ENCODE results near the gene S100A3. TPM values are rescaled to one million over a fixed set of nuclear protein-coding genes. Genes with fewer than 3 reads are reported as not detected.
A peak's percentile ranks its signal among the peaks of the same experiment; 100 is the strongest.

The S100A3 gene
- total and polyA plus RNA-seq, 4 donors = 3.0 to 8.0 (median 6.0) TPM

- no peaks in the 10 kb centered on the region for H3K36me3 ChIP-seq (ENCODE audit: control insufficient read depth in 4 of 4, insufficient read depth in 4 of 4, low read length in 4 of 4)
- H3K4me3 ChIP-seq = no peak overlapping the region
- TF ChIP-seq CTCF (IDR thresholded peaks at IDR 0.05; ENCODE audit: control extremely low read depth, extremely low read depth) = no peak
- WGBS, 2 donors = 86 to 88% methylated on average over 8 of the region's 8 CpGs
- no peak for DNase-seq
- no peaks in the 10 kb centered on the region for H3K9me3 ChIP-seq (ENCODE audit: control insufficient read depth in 4 of 4, insufficient read depth in 3 of 4, low read length in 3 of 4)
- no peak overlapping the region for H3K9ac ChIP-seq (ENCODE audit: insufficient read depth in 1 of 2, low read length in 2 of 2)
- ATAC-seq (ENCODE audit: insufficient read depth, low FRiP score) = no peak
- H3K4me1 ChIP-seq (ENCODE audit: control insufficient read depth in 5 of 5, insufficient read depth in 5 of 5, low read length in 5 of 5) = peaks cover 0 to 45% (median 0%) of the 10 kb centered on the region in 5 donors
- no peak overlapping the region for H3K27ac ChIP-seq (ENCODE audit: low read depth in 1 of 2, low read length in 1 of 2)
- H3K27me3 ChIP-seq (ENCODE audit: control insufficient read depth in 3 of 3, insufficient read depth in 3 of 3, low read length in 2 of 3) = no peaks in the 10 kb centered on the region
Observed at GRCh38 chr1:153552335-153552734, 3.3 kb upstream of the S100A3 start.

GRCh38 chr1:153550827-153551500, 1.9 kb upstream of the S100A3 start:
- no peak overlapping the region for H3K9ac ChIP-seq (ENCODE audit: insufficient read depth in 1 of 2, low read length in 2 of 2)
- TF ChIP-seq CTCF (IDR thresholded peaks at IDR 0.05; ENCODE audit: control extremely low read depth, extremely low read depth) = no peak
- peak overlapping the region in 1 of 2 donors; percentile 15 for H3K27ac ChIP-seq (ENCODE audit: low read depth in 1 of 2, low read length in 1 of 2)
- H3K4me3 ChIP-seq = no peak overlapping the region
- peaks cover 0 to 52% (median 3%) of the 10 kb centered on the region in 5 donors for H3K4me1 ChIP-seq (ENCODE audit: control insufficient read depth in 5 of 5, insufficient read depth in 5 of 5, low read length in 5 of 5)
- 61 to 68% methylated on average over 10 of the region's 10 CpGs for WGBS, 2 donors
- no peak for DNase-seq
- no peaks in the 10 kb centered on the region for H3K27me3 ChIP-seq (ENCODE audit: control insufficient read depth in 3 of 3, insufficient read depth in 3 of 3, low read length in 2 of 3)
- H3K36me3 ChIP-seq (ENCODE audit: control insufficient read depth in 4 of 4, insufficient read depth in 4 of 4, low read length in 4 of 4) = no peaks in the 10 kb centered on the region
- no peak for ATAC-seq (ENCODE audit: insufficient read depth, low FRiP score)
- no peaks in the 10 kb centered on the region for H3K9me3 ChIP-seq (ENCODE audit: control insufficient read depth in 4 of 4, insufficient read depth in 3 of 4, low read length in 3 of 4)

GRCh38 chr1:153550398-153550758, 1.3 kb upstream of the S100A3 start:
- Histone ChIP-seq H3K9ac (ENCODE audit: insufficient read depth in 1 of 2, low read length in 2 of 2) (no peak overlapping the region), H3K27me3 (ENCODE audit: control insufficient read depth in 3 of 3, insufficient read depth in 3 of 3, low read length in 2 of 3) (no peaks in the 10 kb centered on the region), H3K4me1 (ENCODE audit: control insufficient read depth in 5 of 5, insufficient read depth in 5 of 5, low read length in 5 of 5) (peaks cover 3 to 58% (median 7%) of the 10 kb centered on the region in 5 donors), H3K9me3 (ENCODE audit: control insufficient read depth in 4 of 4, insufficient read depth in 3 of 4, low read length in 3 of 4) (no peaks in the 10 kb centered on the region), H3K4me3 (no peak overlapping the region), H3K27ac (ENCODE audit: low read depth in 1 of 2, low read length in 1 of 2) (peak overlapping the region in 1 of 2 donors; percentile 74), H3K36me3 (ENCODE audit: control insufficient read depth in 4 of 4, insufficient read depth in 4 of 4, low read length in 4 of 4) (no peaks in the 10 kb centered on the region)
- WGBS, 2 donors = 87 to 95% methylated on average over 4 of the region's 4 CpGs
- DNase-seq = no peak
- TF ChIP-seq CTCF (IDR thresholded peaks at IDR 0.05; ENCODE audit: control extremely low read depth, extremely low read depth) = no peak
- ATAC-seq (ENCODE audit: insufficient read depth, low FRiP score) = no peak

Data from lung (tissue), 12 donors.